Esophagus squamous epithelium (tissue), 4 donors: ENCODE measurements around the gene ETV3.

Source experiments
- CTCF ChIP-seq, 6 experiments: fragments of 450-650 bp in 4 of 6; fragments of 200-600 bp in 2 of 6; sonication (generic) in 2 of 6; IDR thresholded peaks; one replicate each; pipeline ENCODE4 v1.5.1; 2016 to 2019; ENCODE audit warnings: antibody characterized with exemption in 6 of 6, mild to moderate bottlenecking in 4 of 6, moderate library complexity in 4 of 6
- POLR2A ChIP-seq, 4 donors: fragments of 450-650 bp; IDR thresholded peaks; one replicate each; pipeline ENCODE4 v1.6.1; 2017; ENCODE audit warnings: antibody characterized with exemption in 4 of 4, mild to moderate bottlenecking in 4 of 4, moderate library complexity in 3 of 4

DNA sequence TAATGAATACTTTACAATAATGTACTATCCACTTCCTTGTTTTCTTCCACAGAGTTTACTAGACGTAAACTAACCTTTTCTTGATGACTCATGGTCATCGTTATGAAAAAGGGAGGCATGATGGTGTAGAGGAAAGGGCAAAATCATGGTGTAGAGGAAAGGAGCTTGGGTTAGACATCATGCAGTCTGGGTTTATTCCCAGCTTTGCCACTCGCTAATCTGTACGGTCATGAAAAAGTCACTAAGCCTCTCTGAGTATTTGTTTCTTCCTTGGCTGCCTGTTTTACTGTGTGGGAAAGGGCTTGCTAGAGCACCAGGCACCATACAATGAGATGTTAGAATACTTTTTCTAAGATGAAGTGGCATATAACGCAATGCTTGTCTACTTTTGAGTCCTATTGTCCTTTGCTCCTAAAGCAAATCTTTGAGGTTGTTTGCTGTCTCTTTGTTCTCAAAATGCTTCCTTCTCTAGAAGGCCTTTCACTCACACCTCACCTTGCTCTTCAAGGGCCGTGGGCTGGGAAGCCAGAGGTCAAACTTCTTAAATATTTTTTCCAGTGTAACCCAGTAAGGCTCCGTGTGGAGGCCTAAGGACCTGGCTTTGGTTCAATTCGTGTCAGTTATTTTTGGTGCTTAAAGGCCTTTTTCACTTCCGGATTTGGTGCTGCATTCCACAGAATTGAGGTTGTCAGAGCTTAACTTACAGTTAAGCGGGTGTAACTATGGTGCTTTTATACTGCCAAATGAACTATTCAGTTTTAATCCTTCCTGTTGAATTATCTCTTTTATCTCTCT, 9.9 kb upstream of the ETV3 start:
- TF ChIP-seq POLR2A (IDR thresholded peaks at IDR 0.05) = no peak
- TF ChIP-seq CTCF (IDR thresholded peaks at IDR 0.05) = no peak
